NOMO-1 (cell line): ENCODE results near the gene TXNL4A.
"Not testable (repeated sequence)": the region's sequence is repeated elsewhere in the genome, so short reads cannot be mapped to it uniquely, and the experiment has no call there.

Experiments used
- DNase-seq, 2 experiments: peaks; one replicate each; lab custom pipeline; 2025; ENCODE audit not compliant: unreplicated experiment in 2 of 2; lab: John Stamatoyannopoulos, UW

The TXNL4A gene

GRCh38 chr18:80000877-80001276, 12.5 kb upstream of the TXNL4A start:
- no peak for DNase-seq

- DNase-seq, result not testable (repeated sequence)
These were observed 11.3 kb upstream of the TXNL4A start for GRCh38 chr18:79999701-80000100.

GRCh38 chr18:79991494-79991893, 3.1 kb upstream of the TXNL4A start:
- no peak for DNase-seq

DNA sequence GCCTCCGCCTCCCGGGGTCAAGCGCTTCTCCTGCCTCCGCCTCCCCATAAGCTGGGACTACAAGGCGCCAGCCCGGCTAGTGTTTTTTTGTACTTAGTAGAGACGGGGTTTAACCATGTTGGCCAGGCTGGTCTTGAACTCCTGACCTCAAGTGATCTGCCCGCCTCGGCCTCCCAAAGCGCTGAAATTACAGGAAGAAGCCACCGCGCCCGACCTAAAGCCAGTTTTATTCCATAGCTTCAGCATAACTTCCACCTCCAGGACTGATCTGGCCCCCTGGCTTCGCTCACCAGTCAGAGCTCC, 783 bp upstream of the TXNL4A start:
- peak in 1 of 2 experiments; percentile 31 for DNase-seq

DNA sequence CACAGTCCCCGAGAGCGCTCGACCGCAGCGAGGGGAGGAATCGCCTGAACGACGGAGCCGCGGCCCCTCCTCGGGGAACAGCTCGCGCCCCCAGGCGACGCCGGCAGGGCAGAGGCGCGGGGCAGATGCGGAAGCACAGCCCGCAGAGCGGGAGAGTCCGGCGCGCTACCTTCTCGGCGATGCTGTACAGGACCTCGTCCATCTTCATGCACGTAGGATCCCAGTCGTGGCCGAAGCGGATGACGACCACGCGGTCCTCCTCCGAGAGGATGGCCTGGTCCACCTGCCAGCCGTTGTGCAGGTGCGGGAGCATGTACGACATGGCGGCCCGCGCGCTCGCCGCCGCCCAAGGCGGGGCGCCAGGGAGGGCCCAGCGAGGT, 302 bp downstream of the TXNL4A start:
- DNase-seq, result peak; percentile 62 to 67

DNA sequence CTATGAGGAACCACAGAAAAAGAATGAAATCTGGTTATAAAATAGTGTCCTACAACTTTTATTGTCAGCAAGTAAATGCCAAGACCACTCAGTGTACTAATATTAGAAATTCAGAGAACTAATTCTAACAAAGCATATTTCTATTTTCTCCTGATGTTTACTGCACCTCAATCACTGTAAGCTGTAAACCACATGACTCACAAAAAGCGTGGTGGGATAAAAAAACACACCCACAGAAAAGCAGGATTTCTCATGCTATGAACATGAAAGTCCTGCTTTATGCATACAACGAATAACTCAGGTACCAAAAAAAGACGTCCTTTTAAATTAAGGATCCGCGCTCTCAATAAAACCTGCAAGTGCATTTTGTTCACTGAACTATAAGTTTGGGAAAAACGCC, 797 bp downstream of the TXNL4A start:
- no peak for DNase-seq

GRCh38 chr18:79986726-79987125, 1.6 kb downstream of the TXNL4A start:
- DNase-seq, result no peak

GRCh38 chr18:79985172-79985571, 3.2 kb downstream of the TXNL4A start:
- DNase-seq, result no peak

DNA sequence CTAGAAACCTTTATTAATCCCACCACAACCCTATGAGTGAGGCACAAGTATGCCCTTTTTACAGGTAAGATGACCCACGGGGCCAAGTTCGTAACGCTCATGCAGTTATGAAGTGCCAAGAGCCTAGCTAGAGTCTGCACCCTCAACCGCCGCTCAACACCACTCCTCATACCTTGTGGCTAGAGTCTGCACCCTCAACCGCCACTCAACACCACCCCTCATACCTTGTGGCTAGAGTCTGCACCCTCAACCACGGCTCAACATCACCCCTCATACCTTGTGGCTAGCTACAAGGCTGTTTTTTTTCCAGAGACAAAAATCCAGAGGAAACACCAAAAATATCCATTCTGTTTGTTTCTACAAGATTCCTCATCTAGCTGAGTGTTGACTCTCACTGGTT, 4.6 kb downstream of the TXNL4A start:
- no peak for DNase-seq

DNA sequence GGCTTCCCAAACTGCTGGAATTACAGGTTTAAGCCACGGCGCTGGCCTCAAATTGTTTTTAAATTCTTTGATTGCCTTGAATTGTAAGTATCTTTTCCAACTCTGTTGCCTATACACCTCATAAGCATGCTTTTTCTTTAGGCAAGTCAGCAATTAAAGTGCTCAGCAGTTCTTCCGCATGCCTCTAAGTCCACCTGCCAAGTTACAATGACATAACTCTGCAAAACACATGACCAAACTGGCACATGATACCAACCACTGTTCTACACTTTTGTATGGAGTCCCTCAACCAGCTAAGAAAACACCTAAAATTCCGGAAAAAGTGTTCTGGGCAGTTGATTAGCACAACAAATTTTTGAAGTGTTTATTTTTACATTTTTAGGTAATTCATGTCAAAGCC, 5.1 kb downstream of the TXNL4A start:
- DNase-seq, result no peak

- DNase-seq, result peak in 1 of 2 experiments; percentile 30
These were observed 5.6 kb downstream of the TXNL4A start for GRCh38 chr18:79982736-79983135.

- no peak for DNase-seq
These were observed 7.8 kb downstream of the TXNL4A start for GRCh38 chr18:79980585-79980984.

DNA sequence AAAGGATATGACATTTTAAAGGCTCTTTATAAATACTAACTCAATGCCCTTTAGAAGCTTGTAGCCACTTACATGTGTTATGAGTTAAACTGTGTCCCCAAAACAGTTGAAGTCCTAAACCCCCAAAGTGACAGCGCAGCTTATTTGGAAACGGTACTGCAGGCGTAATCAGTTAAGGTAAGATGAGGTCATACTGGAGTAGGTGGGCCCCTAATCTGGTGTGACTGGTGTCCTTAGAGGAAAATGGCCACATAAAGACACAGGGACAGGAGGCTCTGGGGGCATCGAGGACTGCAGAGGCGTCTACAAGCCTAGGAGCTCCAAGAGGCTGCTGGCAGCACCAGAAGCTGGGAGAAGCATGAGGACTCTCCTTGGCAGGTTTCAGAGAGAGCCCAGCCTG, 8.5 kb downstream of the TXNL4A start:
- DNase-seq, result no peak

GRCh38 chr18:79975985-79976680, 12.2 kb downstream of the TXNL4A start:
- DNase-seq, result no peak

- DNase-seq, result no peak
These were observed 13.3 kb downstream of the TXNL4A start for GRCh38 chr18:79975043-79975442.

- no peak for DNase-seq
These were observed 14.2 kb downstream of the TXNL4A start for GRCh38 chr18:79974025-79974654.

DNA sequence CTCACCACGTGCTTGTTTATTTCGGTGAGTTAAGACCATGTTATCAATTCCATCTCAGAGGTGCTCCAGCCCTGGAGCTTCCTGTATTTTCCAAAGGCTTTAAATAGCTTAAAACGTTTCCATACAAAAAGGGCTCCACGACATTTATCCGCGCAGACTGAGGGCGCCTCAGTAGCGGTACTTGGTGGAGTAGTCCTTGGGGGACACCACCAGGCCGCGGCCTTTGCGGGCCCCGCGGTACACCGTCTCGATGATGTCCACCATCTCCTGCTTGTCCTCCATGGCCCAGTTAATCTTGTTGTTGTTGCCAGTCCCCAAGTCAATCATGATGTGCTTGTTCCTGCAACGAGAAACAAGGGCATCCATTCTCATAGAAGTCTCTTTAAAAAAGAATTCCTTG, 14.8 kb downstream of the TXNL4A start:
- DNase-seq, result no peak

GRCh38 chr18:79972720-79973119, 15.6 kb downstream of the TXNL4A start:
- no peak for DNase-seq

GRCh38 chr18:79971986-79972385, 16.4 kb downstream of the TXNL4A start:
- no peak for DNase-seq

GRCh38 chr18:79971211-79971952, 17.0 kb downstream of the TXNL4A start:
- DNase-seq, result no peak

- DNase-seq, result no peak
These were observed 17.8 kb downstream of the TXNL4A start for GRCh38 chr18:79970419-79971133.
